GM12801 (cell line): ENCODE measurements around the gene TEX38.

ENCODE experiments used
- CTCF ChIP-seq: IDR thresholded peaks from one replicate; pipeline ENCODE4 v1.5.1; 2011; ENCODE audit warnings: control low read depth; ENCODE audit not compliant: insufficient read length; ENCODE audit errors: extremely low read depth

Gene TEX38

GRCh38 chr1:46656643-46657042 lies 15.0 kb upstream of the TEX38 start:
- TF ChIP-seq CTCF = no peak

GRCh38 chr1:46657775-46658174 lies 13.9 kb upstream of the TEX38 start:
- no peak for TF ChIP-seq CTCF

- TF ChIP-seq CTCF = no peak
Measured at GRCh38 chr1:46659307-46659870, 12.3 kb upstream of the TEX38 start.

- no peak for TF ChIP-seq CTCF
Measured at GRCh38 chr1:46665983-46666382, 5.7 kb upstream of the TEX38 start.

GRCh38 chr1:46667782-46668760 lies 3.6 kb upstream of the TEX38 start, which contains the start of gene ATPAF1:
ATPAF1 (minus strand) TSS chr1:46668364; CDS start chr1:46668322, 42 bp downstream.
- no peak for TF ChIP-seq CTCF

- TF ChIP-seq CTCF = no peak
Measured at GRCh38 chr1:46670134-46670533, 1.5 kb upstream of the TEX38 start.

- no peak for TF ChIP-seq CTCF
Measured at GRCh38 chr1:46672696-46673095, 1.0 kb downstream of the TEX38 start.
